C4-2B (cell line): Measurements from ENCODE around the gene KIF25.

Source experiments
- H3K27ac ChIP-seq: fragments of 450-650 bp; 2 replicates; pipeline ENCODE4 v1.5.1; 2017
- CTCF ChIP-seq: fragments of 450-650 bp; conservative IDR thresholded peaks from 2 replicates; pipeline ENCODE4 v1.5.1; 2017; ENCODE audit warnings: mild to moderate bottlenecking
- ZFX ChIP-seq: fragments of 450-650 bp; IDR thresholded peaks from 2 replicates; pipeline ENCODE4 v1.6.1; 2017

KIF25 gene

DNA sequence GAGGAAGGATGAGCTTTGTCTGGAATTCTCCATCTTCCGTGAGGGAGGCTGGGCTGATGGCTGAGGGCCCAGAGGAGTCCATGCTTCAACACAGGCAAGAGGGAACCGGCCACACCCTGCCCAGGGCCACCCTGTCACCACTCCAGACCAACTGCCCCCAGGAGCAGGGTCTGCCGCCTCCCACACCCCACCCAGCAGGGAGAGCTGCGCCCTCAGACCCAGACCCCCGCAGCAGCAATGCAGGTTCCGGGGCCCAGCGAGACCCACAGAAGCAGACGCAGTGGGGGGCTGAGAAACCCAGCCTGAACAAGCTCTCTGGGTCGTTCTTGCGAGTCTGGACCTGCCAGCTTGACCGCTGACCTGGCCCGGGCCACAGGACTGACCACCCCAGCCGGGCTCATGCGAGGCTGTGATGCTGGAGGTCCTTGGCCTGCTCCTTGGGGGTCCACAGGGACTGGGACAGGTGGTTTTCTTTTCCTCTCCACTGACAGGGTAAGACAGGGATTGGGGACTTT lies 56.5 kb downstream of the KIF25 start:
- TF ChIP-seq ZFX: no peak
- TF ChIP-seq CTCF: no peak
- no peak overlapping the region for H3K27ac ChIP-seq

GRCh38 chr6:168054765-168055560 lies 57.5 kb downstream of the KIF25 start:
- no peak overlapping the region for H3K27ac ChIP-seq
- no peak for TF ChIP-seq ZFX
- no peak for TF ChIP-seq CTCF

DNA sequence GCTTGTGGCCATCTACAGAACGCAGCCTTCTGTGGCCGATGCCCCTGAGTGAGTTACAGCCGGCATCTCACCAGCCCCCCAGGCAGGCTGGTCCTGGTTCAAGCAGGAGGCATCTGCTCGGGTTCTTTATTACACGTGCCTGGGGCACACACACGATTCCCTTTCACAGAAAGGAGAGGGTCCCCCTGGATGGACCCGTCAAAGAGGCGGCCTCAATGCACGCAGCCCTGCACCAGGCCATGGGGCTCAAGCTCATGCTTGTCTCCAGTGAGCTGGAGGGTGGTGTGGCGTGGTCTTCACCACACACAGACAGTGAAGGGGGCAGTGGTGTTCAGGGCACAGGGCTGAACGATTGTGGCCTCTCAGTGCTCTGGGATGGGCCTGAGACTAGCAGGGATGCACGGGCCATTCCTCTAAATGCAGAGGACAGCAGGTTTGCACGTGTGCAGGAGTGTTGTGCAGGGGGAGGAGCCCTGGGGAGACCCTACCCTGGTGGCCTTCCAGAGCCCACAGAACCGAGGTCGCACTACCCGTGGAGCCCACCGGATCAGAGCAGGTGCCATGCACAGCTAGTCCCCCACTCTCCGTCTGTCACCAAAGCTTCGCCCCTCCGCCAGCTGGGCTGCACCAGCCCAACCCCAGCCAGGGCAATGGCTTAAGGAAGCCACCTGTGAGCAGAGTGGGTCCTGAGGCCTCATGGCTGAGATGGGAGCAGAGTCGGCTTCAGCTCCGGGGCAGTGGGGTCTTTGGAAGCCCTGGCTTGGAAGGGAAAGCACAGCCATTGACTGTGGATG lies 58.4 kb downstream of the KIF25 start:
- H3K27ac ChIP-seq: no peak overlapping the region
- TF ChIP-seq ZFX (no peak), CTCF (no peak)

- no peak for TF ChIP-seq ZFX
- TF ChIP-seq CTCF: no peak
- no peak overlapping the region for H3K27ac ChIP-seq
Observed at GRCh38 chr6:168056892-168057527, 59.5 kb downstream of the KIF25 start.

DNA sequence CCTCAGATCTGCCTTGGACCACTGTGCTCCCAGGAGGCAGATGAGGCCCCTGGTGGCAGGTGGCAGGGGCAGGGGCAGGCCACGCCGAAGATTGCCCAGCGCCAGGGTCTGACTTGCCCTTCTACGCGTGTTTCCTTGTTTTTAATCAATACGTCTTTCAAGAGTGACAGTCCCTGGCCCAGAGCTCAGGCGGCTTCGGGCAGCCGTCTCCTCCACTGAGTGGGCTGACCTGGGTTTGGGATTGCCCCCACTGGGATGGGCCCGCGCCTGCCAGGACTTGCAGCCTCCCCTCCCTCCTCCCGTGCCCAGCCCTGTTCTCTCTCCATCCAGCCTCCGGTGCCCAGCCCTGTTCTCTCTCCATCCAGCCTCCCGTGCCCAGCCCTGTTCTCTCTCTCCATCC lies 60.4 kb downstream of the KIF25 start:
- TF ChIP-seq CTCF (no peak), ZFX (no peak)
- no peak overlapping the region for H3K27ac ChIP-seq

DNA sequence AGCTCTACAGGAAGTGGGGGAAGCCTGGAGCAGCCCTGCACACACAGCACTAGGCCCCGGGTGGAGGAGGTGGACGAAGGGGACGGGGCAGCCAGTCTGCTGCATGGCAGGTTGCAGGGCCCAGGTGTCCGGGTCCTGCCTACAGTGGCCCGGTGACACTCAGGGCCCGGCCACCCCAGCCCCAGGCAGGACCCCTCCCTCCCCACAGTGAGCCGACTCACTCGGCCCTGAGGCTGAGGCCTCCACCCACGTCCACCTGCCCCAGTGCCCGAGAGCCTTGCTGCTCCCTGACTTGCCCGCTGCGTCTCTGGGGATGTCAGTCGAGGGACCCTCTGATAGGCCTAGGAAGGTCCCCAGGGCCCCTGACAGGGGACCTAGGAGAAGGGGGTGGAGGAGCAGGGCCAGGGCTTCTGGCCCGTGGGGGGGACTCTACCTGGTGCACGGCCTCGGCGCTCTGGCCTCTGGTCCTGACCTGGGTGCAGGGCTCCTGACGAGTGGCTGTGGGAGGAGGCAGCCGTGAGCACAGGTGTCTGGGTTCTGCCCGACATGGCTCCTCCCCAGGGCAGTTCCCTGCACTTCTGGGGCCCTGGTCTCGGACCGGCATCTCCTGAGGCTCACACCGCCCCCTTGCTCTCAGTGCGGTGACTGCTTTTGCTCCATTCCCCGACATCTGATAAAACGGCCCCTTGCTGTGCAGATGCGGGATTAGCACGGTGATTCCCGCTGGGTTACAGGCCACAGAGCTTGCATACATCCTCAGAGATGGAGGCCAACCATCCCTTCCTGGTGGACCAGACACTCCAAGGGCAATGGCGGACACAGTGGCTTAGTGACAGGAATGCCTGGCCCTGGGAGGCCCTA lies 61.5 kb downstream of the KIF25 start:
- no peak overlapping the region for H3K27ac ChIP-seq
- TF ChIP-seq CTCF (no peak), ZFX (no peak)
